GM19238 (cell line): ENCODE results near the gene IL22RA2.

Source experiments
- DNase-seq: peaks from one replicate; pipeline ENCODE4 v3.0.0; 2011; ENCODE audit warnings: low spot score; ENCODE audit not compliant: insufficient read length

The IL22RA2 gene

GRCh38 chr6:137197684-137198645 is 24.5 kb upstream of the IL22RA2 start:
- no peak for DNase-seq

- no peak for DNase-seq
Observed at GRCh38 chr6:137193256-137194070, 20.0 kb upstream of the IL22RA2 start.

- DNase-seq, result no peak
Observed at GRCh38 chr6:137192821-137193220, 19.4 kb upstream of the IL22RA2 start.

GRCh38 chr6:137191670-137192069 is 18.2 kb upstream of the IL22RA2 start:
- no peak for DNase-seq

- DNase-seq, result no peak
Observed at GRCh38 chr6:137191236-137191635, 17.8 kb upstream of the IL22RA2 start.

GRCh38 chr6:137190583-137191094 is 17.2 kb upstream of the IL22RA2 start:
- no peak for DNase-seq

- no peak for DNase-seq
Observed at GRCh38 chr6:137188855-137189254, 15.4 kb upstream of the IL22RA2 start.

- DNase-seq, result no peak
Observed at GRCh38 chr6:137185290-137185689, 11.8 kb upstream of the IL22RA2 start.

- DNase-seq, result no peak
Observed at GRCh38 chr6:137182654-137183073, 9.2 kb upstream of the IL22RA2 start.

- DNase-seq, result no peak
Observed at GRCh38 chr6:137181891-137182653, 8.6 kb upstream of the IL22RA2 start.

- no peak for DNase-seq
Observed at GRCh38 chr6:137177611-137178010, 4.2 kb upstream of the IL22RA2 start.

- DNase-seq, result no peak
Observed at GRCh38 chr6:137176729-137177128, 3.3 kb upstream of the IL22RA2 start.

GRCh38 chr6:137175868-137176245 is 2.4 kb upstream of the IL22RA2 start:
- DNase-seq, result no peak

GRCh38 chr6:137175157-137175867 is 1.9 kb upstream of the IL22RA2 start:
- DNase-seq, result no peak

- DNase-seq, result no peak
Observed at GRCh38 chr6:137172734-137173431, 561 bp downstream of the IL22RA2 start.

GRCh38 chr6:137171824-137172733 is 1.4 kb downstream of the IL22RA2 start:
- no peak for DNase-seq

- DNase-seq, result no peak
Observed at GRCh38 chr6:137171053-137171374, 2.4 kb downstream of the IL22RA2 start.

- no peak for DNase-seq
Observed at GRCh38 chr6:137170266-137171052, 3.0 kb downstream of the IL22RA2 start.
